ENCODE data around the gene ADCY5. TPM values are rescaled to one million over a fixed set of nuclear protein-coding genes. Genes with fewer than 3 reads are reported as not detected.

Gene ADCY5
- total and polyA plus RNA-seq, 2 experiments from 2014 or later: 3.1 to 4.7 TPM

GRCh38 chr3:123390865-123391600, 57.9 kb downstream of the ADCY5 start:
- no peak overlapping the region for H3K27ac ChIP-seq
- no peaks in the 10 kb centered on the region for H3K9me3 ChIP-seq (ENCODE audit: low read depth)
- no peaks in the 10 kb centered on the region for H3K79me2 ChIP-seq
- no peaks in the 10 kb centered on the region for H3K36me3 ChIP-seq (replicated peaks; ENCODE audit: insufficient read depth, low read depth)
- H3K4me3 ChIP-seq: no peak overlapping the region
- H3K4me2 ChIP-seq: no peak overlapping the region
- peaks cover 13% of the 10 kb centered on the region for H3K4me1 ChIP-seq (ENCODE audit: insufficient read depth)
- WGBS (ENCODE audit: low lambda C conversion rate, missing lambda C conversion rate): 79% methylated on average over 10 of the region's 10 CpGs
- DNase-seq (ENCODE audit: low spot score): no peak
- H4K20me1 ChIP-seq (ENCODE audit: insufficient read depth, poor library complexity, severe bottlenecking): no peaks in the 10 kb centered on the region
- no peaks in the 10 kb centered on the region for H3K9me2 ChIP-seq (replicated peaks; ENCODE audit: insufficient read depth)
- TF ChIP-seq EZH2phosphoT487 (IDR thresholded peaks at IDR 0.05; ENCODE audit: low read depth, severe bottlenecking, unreplicated experiment) (no peak), EZH2 (IDR thresholded peaks at IDR 0.05; ENCODE audit: borderline replicate concordance) (no peak)
- TF ChIP-seq, protein P1, sequence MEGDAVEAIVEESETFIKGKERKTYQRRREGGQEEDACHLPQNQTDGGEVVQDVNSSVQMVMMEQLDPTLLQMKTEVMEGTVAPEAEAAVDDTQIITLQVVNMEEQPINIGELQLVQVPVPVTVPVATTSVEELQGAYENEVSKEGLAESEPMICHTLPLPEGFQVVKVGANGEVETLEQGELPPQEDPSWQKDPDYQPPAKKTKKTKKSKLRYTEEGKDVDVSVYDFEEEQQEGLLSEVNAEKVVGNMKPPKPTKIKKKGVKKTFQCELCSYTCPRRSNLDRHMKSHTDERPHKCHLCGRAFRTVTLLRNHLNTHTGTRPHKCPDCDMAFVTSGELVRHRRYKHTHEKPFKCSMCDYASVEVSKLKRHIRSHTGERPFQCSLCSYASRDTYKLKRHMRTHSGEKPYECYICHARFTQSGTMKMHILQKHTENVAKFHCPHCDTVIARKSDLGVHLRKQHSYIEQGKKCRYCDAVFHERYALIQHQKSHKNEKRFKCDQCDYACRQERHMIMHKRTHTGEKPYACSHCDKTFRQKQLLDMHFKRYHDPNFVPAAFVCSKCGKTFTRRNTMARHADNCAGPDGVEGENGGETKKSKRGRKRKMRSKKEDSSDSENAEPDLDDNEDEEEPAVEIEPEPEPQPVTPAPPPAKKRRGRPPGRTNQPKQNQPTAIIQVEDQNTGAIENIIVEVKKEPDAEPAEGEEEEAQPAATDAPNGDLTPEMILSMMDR (IDR thresholded peaks at IDR 0.05; ENCODE audit: poor library complexity): no peak
- no peak overlapping the region for H2AFZ ChIP-seq
- no peaks in the 10 kb centered on the region for H3K27me3 ChIP-seq

DNA sequence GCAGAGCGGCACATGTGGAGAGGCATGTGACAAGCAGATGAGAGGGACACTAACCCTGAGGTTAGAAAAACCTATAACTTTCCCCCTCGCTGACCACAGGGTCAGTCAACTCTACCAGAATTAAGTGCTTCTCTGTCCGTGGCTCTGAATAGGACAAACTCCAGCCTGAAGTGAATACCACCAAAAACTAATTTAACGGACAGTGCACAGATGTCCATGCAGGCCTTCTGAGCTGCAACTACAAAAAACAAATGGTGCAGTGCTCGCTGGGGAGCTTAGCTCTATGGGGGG, 59.3 kb downstream of the ADCY5 start:
- no peaks in the 10 kb centered on the region for H3K9me2 ChIP-seq (replicated peaks; ENCODE audit: insufficient read depth)
- 88% methylated on average over 5 of the region's 5 CpGs for WGBS (ENCODE audit: low lambda C conversion rate, missing lambda C conversion rate)
- H3K4me2 ChIP-seq: no peak overlapping the region
- H3K79me2 ChIP-seq: no peaks in the 10 kb centered on the region
- TF ChIP-seq EZH2 (IDR thresholded peaks at IDR 0.05; ENCODE audit: borderline replicate concordance) (no peak), EZH2phosphoT487 (IDR thresholded peaks at IDR 0.05; ENCODE audit: low read depth, severe bottlenecking, unreplicated experiment) (no peak)
- TF ChIP-seq, protein P1 (IDR thresholded peaks at IDR 0.05; ENCODE audit: poor library complexity): no peak
- no peak for DNase-seq (ENCODE audit: low spot score)
- no peaks in the 10 kb centered on the region for H3K9me3 ChIP-seq (ENCODE audit: low read depth)
- H2AFZ ChIP-seq: no peak overlapping the region
- no peaks in the 10 kb centered on the region for H3K27me3 ChIP-seq
- peaks cover 20% of the 10 kb centered on the region for H3K4me1 ChIP-seq (ENCODE audit: insufficient read depth)
- no peak overlapping the region for H3K4me3 ChIP-seq
- no peaks in the 10 kb centered on the region for H4K20me1 ChIP-seq (ENCODE audit: insufficient read depth, poor library complexity, severe bottlenecking)
- H3K27ac ChIP-seq: no peak overlapping the region
- H3K36me3 ChIP-seq (replicated peaks; ENCODE audit: insufficient read depth, low read depth): no peaks in the 10 kb centered on the region

DNA sequence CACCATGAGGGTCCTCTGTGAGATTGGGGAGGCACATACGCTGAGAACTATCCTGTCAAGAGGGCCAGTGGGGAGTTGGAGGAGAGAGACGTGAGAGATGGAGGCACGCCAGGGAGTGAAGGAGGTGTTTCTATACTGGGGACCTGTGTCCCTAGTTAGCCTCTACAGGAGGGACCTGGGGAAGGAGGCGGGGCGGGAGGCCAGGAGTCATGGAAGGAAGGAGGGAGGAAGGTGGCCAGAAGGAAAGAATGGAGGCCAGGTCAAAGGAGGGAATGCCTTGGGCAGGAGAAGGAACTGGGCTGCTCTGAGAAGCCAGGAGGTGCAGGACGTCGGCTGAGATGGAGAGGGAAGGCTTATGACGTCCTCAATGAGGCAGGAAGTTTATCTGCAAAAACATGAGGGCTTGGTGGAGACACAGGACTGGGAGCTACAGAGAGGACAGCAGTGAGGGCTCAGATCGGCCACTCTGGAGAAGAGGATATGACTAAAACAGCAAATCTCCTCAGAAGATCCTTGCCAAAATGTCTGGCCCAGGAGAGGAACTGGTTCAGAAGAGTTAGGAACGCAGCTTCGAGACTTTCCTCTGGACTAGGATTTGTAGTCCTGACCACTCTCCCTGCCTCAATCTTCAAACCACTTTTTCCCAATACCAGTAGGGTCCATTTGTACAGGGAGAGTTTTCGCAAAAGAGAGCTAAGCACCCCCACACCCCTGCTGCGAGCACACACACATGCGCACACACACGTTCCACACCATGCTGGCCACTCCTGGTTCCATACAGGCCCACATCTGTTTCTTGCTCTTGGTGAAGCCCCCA, 59.9 kb downstream of the ADCY5 start:
- H3K4me3 ChIP-seq: no peak overlapping the region
- 89% methylated on average over 15 of the region's 15 CpGs for WGBS (ENCODE audit: low lambda C conversion rate, missing lambda C conversion rate)
- no peak overlapping the region for H2AFZ ChIP-seq
- DNase-seq (ENCODE audit: low spot score): no peak
- H3K4me2 ChIP-seq: no peak overlapping the region
- H3K79me2 ChIP-seq: no peaks in the 10 kb centered on the region
- TF ChIP-seq, protein P1 (IDR thresholded peaks at IDR 0.05; ENCODE audit: poor library complexity): no peak
- H4K20me1 ChIP-seq (ENCODE audit: insufficient read depth, poor library complexity, severe bottlenecking): no peaks in the 10 kb centered on the region
- H3K36me3 ChIP-seq (replicated peaks; ENCODE audit: insufficient read depth, low read depth): no peaks in the 10 kb centered on the region
- no peaks in the 10 kb centered on the region for H3K27me3 ChIP-seq
- no peaks in the 10 kb centered on the region for H3K9me2 ChIP-seq (replicated peaks; ENCODE audit: insufficient read depth)
- H3K9me3 ChIP-seq (ENCODE audit: low read depth): no peaks in the 10 kb centered on the region
- no peak overlapping the region for H3K27ac ChIP-seq
- peaks cover 20% of the 10 kb centered on the region for H3K4me1 ChIP-seq (ENCODE audit: insufficient read depth)
